Measurements from ENCODE around the gene KPNA6. TPM values are rescaled to one million over a fixed set of nuclear protein-coding genes. Genes with fewer than 3 reads are reported as not detected.
"Not testable (repeated sequence)": the region's sequence is repeated elsewhere in the genome, so short reads cannot be mapped to it uniquely, and the experiment has no call there.

KPNA6 gene
- polyA plus RNA-seq, 3 donors, result 11.0 to 26.7 (median 20.2) TPM

DNA sequence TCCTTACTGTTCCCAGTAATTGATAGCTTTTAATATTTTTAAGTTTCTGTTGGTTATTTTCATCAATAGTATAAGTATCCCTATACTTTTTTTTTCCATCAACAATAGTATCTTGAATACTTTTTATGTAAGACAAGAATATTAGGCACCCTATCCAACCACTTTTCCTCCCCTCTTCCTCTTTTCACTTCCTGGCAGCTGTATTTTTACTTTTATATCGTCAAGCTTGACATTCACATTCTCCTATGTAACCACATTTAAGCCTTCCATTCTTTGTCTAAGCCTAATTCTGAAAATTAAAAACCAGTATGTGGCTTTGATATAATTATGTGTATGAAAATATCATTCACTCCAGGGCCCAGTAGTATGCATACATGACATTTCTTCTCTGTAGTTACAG lies 25.8 kb upstream of the KPNA6 start:
- Mint-ChIP-seq H3K27me3 (ENCODE audit: low read depth in 3 of 3) (no peaks in the 10 kb centered on the region), H3K4me3 (no peak overlapping the region), H3K36me3 (peaks cover 56 to 79% of the 10 kb centered on the region in 2 donors), H3K9me3 (no peaks in the 10 kb centered on the region), H3K27ac (peak overlapping the region in 2 of 7 donors; percentile 7 to 72), H3K4me1 (peaks cover 9% of the 10 kb centered on the region)
- Histone ChIP-seq H3K9ac (ENCODE audit: insufficient read depth, low read length, poor library complexity, severe bottlenecking) (no peak overlapping the region), H3K4me3 (replicated peaks in 1 of 3; ENCODE audit: low read depth in 2 of 3, low read length in 3 of 3) (no peak overlapping the region), H3K9me3 (replicated peaks in 1 of 2; ENCODE audit: control insufficient read depth in 1 of 2, insufficient read depth in 1 of 2, low read length in 2 of 2) (no peaks in the 10 kb centered on the region), H3K27me3 (ENCODE audit: control insufficient read depth in 2 of 2, insufficient read depth in 2 of 2, low read length in 2 of 2) (no peaks in the 10 kb centered on the region), H3K36me3 (replicated peaks in 1 of 2; ENCODE audit: control insufficient read depth in 1 of 2, insufficient read depth in 2 of 2, low read length in 2 of 2) (peaks cover 48 to 78% of the 10 kb centered on the region in 2 donors), H3K79me2 (ENCODE audit: insufficient read depth, low read length) (no peaks in the 10 kb centered on the region), H3K4me1 (ENCODE audit: control insufficient read depth in 1 of 2, insufficient read depth in 2 of 2, low read length in 2 of 2) (peaks cover 6% of the 10 kb centered on the region in 2 donors), H2AFZ (ENCODE audit: insufficient read depth, low read depth, low read length, poor library complexity, severe bottlenecking) (no peak overlapping the region), H4K20me1 (ENCODE audit: insufficient read depth, low read length) (no peaks in the 10 kb centered on the region), H3K27ac (ENCODE audit: low read depth in 1 of 2, low read length in 2 of 2) (no peak overlapping the region), H3K4me2 (replicated peaks; ENCODE audit: extremely low read depth, low read length, poor library complexity, severe bottlenecking) (no peak overlapping the region)
- intact Hi-C loops (cut with micrococcal nuclease), result no loop called here
- TF ChIP-seq, protein P1, sequence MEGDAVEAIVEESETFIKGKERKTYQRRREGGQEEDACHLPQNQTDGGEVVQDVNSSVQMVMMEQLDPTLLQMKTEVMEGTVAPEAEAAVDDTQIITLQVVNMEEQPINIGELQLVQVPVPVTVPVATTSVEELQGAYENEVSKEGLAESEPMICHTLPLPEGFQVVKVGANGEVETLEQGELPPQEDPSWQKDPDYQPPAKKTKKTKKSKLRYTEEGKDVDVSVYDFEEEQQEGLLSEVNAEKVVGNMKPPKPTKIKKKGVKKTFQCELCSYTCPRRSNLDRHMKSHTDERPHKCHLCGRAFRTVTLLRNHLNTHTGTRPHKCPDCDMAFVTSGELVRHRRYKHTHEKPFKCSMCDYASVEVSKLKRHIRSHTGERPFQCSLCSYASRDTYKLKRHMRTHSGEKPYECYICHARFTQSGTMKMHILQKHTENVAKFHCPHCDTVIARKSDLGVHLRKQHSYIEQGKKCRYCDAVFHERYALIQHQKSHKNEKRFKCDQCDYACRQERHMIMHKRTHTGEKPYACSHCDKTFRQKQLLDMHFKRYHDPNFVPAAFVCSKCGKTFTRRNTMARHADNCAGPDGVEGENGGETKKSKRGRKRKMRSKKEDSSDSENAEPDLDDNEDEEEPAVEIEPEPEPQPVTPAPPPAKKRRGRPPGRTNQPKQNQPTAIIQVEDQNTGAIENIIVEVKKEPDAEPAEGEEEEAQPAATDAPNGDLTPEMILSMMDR (IDR thresholded peaks at IDR 0.05), result no peak
- no CpG with 5 or more reads among the region's 1 CpG for WGBS (ENCODE audit: insufficient coverage)
- no peak for DNase-seq

DNA sequence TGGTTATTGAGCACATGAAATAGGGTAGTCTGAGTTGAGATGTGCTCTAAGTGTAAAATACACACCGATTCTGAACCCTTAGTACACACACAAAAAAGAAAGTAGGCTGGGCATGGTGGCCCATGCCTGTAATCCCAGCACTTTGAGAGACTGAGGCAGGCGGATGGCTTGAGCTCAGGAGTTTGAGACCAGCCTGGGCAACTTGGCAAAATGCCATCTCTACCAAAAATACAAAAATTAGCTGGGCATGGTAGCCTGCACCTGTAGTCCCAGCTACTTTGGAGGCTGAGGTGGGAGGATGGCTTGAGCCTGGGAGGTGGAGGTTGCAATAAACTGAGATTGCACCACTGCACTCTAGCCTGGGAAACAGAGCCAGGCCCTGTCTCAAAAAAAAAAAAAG lies 21.5 kb upstream of the KPNA6 start:
- H4K20me1 ChIP-seq (ENCODE audit: insufficient read depth, low read length); H3K4me3 Mint-ChIP-seq; H3K9ac ChIP-seq (ENCODE audit: insufficient read depth, low read length, poor library complexity, severe bottlenecking); H3K4me1 ChIP-seq (ENCODE audit: control insufficient read depth in 1 of 2, insufficient read depth in 2 of 2, low read length in 2 of 2); H3K4me1 Mint-ChIP-seq; H3K79me2 ChIP-seq (ENCODE audit: insufficient read depth, low read length); H3K4me3 ChIP-seq (replicated peaks in 1 of 3; ENCODE audit: low read depth in 2 of 3, low read length in 3 of 3); H3K9me3 ChIP-seq (replicated peaks in 1 of 2; ENCODE audit: control insufficient read depth in 1 of 2, insufficient read depth in 1 of 2, low read length in 2 of 2); H3K27me3 Mint-ChIP-seq (ENCODE audit: low read depth in 3 of 3); H2AFZ ChIP-seq (ENCODE audit: insufficient read depth, low read depth, low read length, poor library complexity, severe bottlenecking); H3K27me3 ChIP-seq (ENCODE audit: control insufficient read depth in 2 of 2, insufficient read depth in 2 of 2, low read length in 2 of 2); H3K9me3 Mint-ChIP-seq; DNase-seq; intact Hi-C loops (cut with micrococcal nuclease); H3K4me2 ChIP-seq (replicated peaks; ENCODE audit: extremely low read depth, low read length, poor library complexity, severe bottlenecking): not testable (repeated sequence)
- Mint-ChIP-seq H3K27ac (peak overlapping the region in 1 of 7 donors; percentile 24), H3K36me3 (peaks cover 53 to 78% of the 10 kb centered on the region in 2 donors)
- Histone ChIP-seq H3K36me3 (replicated peaks in 1 of 2; ENCODE audit: control insufficient read depth in 1 of 2, insufficient read depth in 2 of 2, low read length in 2 of 2) (peaks cover 47 to 72% of the 10 kb centered on the region in 2 donors), H3K27ac (ENCODE audit: low read depth in 1 of 2, low read length in 2 of 2) (peak overlapping the region in 1 of 2 donors; percentile 14)
- no CpG with 5 or more reads among the region's 2 CpGs for WGBS (ENCODE audit: insufficient coverage)
